C4-2B (cell line): ENCODE data around the gene EVI5.

ENCODE experiments used
- ZFX ChIP-seq: fragments of 450-650 bp; IDR thresholded peaks from 2 replicates; pipeline ENCODE4 v1.6.1; 2017
- TF ChIP-seq, protein P1 (sequence below): fragments of 450-650 bp; conservative IDR thresholded peaks from 2 replicates; pipeline ENCODE4 v1.5.1; 2017; ENCODE audit warnings: mild to moderate bottlenecking

DNA sequence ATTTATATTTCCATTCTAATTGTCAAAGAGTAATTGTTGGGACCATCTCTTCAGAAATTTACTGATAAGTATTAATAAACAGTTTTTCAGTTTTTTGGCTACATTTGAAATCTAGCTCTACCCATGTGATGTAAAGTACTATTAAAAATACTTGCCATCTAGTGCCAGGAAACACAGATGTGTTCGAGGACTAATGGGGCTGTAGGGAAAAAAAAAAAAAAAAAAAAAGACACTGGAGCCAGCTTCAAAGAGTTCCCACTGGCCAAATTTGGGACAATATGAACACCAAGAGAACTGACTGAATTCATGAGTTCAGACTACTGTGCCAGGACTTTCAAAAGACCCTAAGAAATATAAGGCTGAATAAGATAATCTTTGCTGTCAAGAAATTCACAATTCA lies 233.0 kb downstream of the EVI5 start:
- TF ChIP-seq, protein P1, sequence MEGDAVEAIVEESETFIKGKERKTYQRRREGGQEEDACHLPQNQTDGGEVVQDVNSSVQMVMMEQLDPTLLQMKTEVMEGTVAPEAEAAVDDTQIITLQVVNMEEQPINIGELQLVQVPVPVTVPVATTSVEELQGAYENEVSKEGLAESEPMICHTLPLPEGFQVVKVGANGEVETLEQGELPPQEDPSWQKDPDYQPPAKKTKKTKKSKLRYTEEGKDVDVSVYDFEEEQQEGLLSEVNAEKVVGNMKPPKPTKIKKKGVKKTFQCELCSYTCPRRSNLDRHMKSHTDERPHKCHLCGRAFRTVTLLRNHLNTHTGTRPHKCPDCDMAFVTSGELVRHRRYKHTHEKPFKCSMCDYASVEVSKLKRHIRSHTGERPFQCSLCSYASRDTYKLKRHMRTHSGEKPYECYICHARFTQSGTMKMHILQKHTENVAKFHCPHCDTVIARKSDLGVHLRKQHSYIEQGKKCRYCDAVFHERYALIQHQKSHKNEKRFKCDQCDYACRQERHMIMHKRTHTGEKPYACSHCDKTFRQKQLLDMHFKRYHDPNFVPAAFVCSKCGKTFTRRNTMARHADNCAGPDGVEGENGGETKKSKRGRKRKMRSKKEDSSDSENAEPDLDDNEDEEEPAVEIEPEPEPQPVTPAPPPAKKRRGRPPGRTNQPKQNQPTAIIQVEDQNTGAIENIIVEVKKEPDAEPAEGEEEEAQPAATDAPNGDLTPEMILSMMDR = no peak
- no peak for TF ChIP-seq ZFX
